GM12873 (cell line): ENCODE results near the gene PLCH2.

ENCODE experiments used
- TF ChIP-seq, protein P1 (sequence below): IDR thresholded peaks from 2 replicates; pipeline ENCODE4 v1.5.1; 2012; ENCODE audit warnings: low read depth, mild to moderate bottlenecking, moderate library complexity, low read length, control low read depth; ENCODE audit not compliant: insufficient read depth; ENCODE audit errors: missing control alignments

The PLCH2 gene

DNA sequence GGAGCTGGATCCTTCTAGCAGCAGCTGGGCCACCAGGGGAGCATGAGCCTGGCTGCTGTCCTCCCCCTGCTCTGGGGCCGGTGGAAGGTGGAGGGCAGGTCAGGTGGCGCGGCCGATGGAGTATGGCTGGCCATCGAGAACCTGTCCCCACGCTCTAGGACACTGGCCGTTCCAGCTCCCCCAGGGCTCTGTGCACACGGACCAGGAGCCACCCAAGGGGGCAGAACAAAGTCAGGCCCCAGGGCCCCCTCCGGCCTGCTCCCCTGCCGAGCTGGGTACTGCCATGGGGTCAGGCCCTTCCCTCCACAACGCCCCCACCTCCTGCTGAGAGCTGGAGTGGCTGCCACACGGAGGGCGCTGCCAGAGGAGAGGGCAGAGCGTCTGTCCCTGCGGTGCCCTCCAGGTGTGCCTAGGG, 4.5 kb upstream of the PLCH2 start:
- TF ChIP-seq, protein P1, sequence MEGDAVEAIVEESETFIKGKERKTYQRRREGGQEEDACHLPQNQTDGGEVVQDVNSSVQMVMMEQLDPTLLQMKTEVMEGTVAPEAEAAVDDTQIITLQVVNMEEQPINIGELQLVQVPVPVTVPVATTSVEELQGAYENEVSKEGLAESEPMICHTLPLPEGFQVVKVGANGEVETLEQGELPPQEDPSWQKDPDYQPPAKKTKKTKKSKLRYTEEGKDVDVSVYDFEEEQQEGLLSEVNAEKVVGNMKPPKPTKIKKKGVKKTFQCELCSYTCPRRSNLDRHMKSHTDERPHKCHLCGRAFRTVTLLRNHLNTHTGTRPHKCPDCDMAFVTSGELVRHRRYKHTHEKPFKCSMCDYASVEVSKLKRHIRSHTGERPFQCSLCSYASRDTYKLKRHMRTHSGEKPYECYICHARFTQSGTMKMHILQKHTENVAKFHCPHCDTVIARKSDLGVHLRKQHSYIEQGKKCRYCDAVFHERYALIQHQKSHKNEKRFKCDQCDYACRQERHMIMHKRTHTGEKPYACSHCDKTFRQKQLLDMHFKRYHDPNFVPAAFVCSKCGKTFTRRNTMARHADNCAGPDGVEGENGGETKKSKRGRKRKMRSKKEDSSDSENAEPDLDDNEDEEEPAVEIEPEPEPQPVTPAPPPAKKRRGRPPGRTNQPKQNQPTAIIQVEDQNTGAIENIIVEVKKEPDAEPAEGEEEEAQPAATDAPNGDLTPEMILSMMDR, result no peak

DNA sequence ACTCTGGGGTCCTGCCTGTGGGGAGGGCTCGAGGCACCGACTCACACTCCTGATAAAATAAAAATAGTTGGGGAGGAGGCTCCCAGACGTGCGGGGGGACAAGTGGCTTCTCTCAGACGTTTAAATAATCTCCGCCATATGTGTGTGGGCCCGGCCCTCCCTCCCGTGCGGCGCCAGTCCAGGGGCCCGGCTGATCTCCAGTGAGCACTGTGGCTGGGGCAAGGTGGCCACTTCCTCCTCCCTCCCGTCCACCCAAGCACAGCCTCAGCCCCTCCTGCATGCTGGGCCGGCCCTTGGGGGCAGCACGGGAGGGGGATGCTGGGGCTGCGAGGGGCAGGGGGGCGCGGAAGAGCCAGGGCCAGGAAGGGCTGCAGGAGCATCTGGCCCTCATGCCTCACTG, 4.0 kb upstream of the PLCH2 start:
- TF ChIP-seq, protein P1, result no peak

DNA sequence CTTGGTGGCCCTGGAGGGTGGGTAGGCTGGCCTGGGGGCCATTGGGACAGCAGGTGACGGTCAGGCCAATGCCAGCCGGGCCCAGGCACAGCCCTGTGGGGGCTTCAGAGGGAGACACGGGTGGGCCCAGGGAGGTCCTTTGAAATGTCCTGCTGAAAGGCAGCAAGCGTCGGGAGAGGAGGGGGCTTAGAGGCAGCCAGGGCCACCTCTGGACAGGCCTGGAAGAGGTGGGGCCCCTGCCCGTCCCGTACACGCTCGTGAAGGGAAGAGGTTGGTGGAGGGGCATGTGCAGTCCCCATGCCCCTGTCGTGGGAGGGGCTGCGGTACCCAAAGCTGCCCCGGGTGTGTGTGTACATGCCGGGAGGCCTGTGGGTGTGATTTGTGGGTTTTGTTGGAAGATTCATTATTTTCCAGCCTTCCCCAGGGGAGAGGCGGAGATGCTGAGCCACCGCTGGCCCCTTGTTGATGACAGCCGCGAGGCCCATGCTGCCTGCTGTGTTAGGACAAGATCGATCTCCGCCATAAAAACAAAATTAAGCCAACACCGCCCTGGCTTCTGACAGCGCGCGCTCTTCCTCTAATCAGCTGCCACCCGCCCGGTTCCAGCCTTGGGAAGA, 3.4 kb upstream of the PLCH2 start:
- TF ChIP-seq, protein P1, result no peak

DNA sequence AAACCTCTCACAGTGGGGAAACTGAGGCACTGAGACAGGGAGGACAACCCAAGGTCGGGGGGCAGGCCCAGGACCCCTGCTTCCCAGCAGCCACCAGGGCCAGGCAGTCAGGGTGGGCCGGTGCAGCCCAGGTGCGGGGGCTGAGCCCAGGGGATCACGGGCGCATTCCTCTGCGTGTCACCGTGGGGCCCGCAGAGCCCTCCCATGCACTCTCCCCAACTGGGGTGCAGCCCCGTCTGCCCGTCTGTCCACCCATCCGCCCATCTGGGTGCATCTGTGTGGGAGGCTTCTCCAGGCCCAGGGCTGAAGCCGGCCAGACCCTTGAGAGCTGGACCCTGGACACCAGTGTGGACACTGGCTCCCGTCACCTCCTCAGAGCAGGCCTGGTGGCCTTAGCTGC, 2.9 kb upstream of the PLCH2 start:
- TF ChIP-seq, protein P1, result no peak

DNA sequence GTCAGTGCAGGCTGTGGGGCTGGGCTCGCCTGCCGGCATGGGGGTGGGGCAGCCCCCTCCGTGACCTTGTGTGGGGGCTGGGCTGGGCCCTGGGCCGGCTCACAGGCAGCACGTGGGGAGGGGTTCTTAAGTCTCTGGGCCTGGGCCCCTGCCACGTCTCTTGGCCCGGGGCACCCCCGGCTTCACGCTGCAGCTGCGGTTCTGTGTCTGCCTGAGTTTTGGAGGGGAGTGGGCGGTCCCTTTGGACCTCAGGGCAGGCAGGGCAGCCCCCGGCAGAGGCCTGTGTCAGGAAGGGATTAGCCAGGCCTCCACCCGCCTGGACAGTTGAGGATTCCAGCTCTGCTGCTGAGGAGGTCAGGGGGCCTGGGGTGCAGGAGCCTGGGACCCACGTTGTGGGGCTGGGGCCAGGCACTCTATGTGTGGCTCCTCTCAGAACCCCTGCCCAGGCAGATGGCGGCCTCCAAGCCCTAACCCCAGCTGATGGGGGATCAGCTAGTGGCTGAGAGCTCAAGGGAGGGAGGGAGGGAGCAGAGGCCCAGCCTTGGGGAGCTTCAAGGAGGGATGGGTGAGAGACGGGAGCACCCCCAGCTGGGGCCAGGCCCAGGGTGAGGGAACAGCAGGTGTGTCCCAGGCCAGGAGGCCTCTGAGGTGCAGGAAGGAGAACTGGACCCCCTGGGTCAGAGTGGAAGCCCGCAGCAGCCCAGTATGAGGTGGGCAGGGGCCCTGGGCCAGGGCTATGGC, 1.8 kb upstream of the PLCH2 start:
- TF ChIP-seq, protein P1, result no peak

DNA sequence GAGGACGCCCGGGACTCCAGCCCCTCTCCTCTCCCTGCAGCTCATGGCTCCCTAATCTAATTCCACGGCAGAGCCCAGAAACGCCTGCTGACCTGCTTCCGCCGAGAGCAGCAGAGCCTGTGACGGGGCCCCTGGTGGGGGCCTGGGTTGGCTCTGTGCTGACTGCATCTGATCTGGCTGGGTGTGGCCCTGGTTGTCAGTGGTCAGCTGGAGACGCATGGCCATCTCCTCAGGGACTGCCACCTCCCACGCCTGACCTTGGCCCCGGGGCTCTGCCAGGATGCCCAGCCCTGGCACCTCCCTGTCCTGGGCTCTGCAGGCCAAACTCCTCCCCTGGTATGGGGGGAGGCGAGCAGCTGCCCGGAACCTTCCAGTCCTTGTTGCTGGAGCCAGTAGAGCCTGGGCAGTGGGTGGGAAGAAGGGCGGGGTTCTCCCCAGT, 1.1 kb upstream of the PLCH2 start:
- TF ChIP-seq, protein P1, result no peak

DNA sequence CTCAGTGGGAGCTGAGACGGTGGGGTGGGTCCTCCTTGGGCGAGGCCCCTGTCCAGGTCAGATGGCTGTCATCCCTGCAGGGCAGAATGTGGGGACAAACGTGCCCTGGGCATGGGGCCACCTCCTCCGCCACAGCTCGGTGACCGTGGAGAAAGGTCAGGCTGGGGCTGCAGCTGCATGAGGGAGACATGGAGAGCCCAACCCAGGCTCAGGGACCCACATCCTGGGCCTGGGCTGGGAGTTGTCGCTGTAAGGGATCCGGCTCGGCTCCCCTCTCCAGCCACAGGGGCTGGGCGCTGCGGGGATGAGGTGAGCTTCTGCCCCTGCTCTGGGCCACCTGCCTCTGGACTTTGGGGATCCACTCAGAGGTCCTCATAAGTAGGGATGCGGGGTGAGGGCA, 518 bp upstream of the PLCH2 start:
- TF ChIP-seq, protein P1, result no peak
